H1 (cell line): Measurements from ENCODE around the gene ROR1. TPM values are rescaled to one million over a fixed set of nuclear protein-coding genes. Genes with fewer than 3 reads are reported as not detected.

Experiments used
- CBX5 ChIP-seq: fragments of 300-800, 300-1000 bp; sonication (generic); IDR thresholded peaks from 2 replicates; pipeline ENCODE4 v1.7.1; 2016; ENCODE audit warnings: antibody characterized with exemption, low read length, low read depth
- FOSL1 ChIP-seq: IDR thresholded peaks from 2 replicates; pipeline ENCODE4 v1.6.1; 2011; ENCODE audit warnings: mild to moderate bottlenecking, low read depth, low read length, moderate library complexity; ENCODE audit not compliant: insufficient read depth
- KDM5A ChIP-seq: fragments of 200-600 bp; IDR thresholded peaks from 2 replicates; pipeline ENCODE4 v1.7.1; 2012; ENCODE audit warnings: mild to moderate bottlenecking, low read length, inconsistent platforms, mixed read lengths
- PHF8 ChIP-seq: fragments of 200-600 bp; sonication (generic); conservative IDR thresholded peaks from 2 replicates; pipeline ENCODE4 v1.7.1; 2012; ENCODE audit warnings: low read depth, mild to moderate bottlenecking, inconsistent platforms, low read length, moderate library complexity
- polyA plus RNA-seq, 7 experiments: library from polyadenylated mRNA; depleted of rRNA in 3 of 7; stranded (reverse) in 5 of 7; unstranded in 2 of 7; fragments of >200 nt in 5 of 7; fragments of 200-250 nt in 2 of 7; gene quantifications; 1 replicate in 5 of 7; 2 replicates in 1 of 7; 4 replicates in 1 of 7; pipeline versions ENCODE4 v1.2.1 to v1.2.3, GENCODE V29; 2011 to 2013; ENCODE audit warnings: missing spikeins in 2 of 7, mixed read lengths in 2 of 7
- total RNA-seq: library from RNA; stranded (reverse); fragmentation: NEBNext Ultra II Directional; extraction: Animal tissue kit (Norgen Biotek cat#: 25700); gene quantifications from 2 replicates; pipeline ENCODE4 v1.2.1, GENCODE V29; 2021

The ROR1 gene
- total and polyA plus RNA-seq, 2 of the 8 experiments (the other 6 are each of a cell fraction or from before 2014, with no cell fraction given) = 33.6 to 73.6 TPM

- TF ChIP-seq CBX5 = no peak
- TF ChIP-seq KDM5A = no peak
- no peak for TF ChIP-seq PHF8
- TF ChIP-seq FOSL1 = no peak
These were observed 25.5 kb downstream of the ROR1 start (continued) for GRCh38 chr1:63799307-63799706.
